ENCODE results near the gene NOTO.

Gene NOTO

DNA sequence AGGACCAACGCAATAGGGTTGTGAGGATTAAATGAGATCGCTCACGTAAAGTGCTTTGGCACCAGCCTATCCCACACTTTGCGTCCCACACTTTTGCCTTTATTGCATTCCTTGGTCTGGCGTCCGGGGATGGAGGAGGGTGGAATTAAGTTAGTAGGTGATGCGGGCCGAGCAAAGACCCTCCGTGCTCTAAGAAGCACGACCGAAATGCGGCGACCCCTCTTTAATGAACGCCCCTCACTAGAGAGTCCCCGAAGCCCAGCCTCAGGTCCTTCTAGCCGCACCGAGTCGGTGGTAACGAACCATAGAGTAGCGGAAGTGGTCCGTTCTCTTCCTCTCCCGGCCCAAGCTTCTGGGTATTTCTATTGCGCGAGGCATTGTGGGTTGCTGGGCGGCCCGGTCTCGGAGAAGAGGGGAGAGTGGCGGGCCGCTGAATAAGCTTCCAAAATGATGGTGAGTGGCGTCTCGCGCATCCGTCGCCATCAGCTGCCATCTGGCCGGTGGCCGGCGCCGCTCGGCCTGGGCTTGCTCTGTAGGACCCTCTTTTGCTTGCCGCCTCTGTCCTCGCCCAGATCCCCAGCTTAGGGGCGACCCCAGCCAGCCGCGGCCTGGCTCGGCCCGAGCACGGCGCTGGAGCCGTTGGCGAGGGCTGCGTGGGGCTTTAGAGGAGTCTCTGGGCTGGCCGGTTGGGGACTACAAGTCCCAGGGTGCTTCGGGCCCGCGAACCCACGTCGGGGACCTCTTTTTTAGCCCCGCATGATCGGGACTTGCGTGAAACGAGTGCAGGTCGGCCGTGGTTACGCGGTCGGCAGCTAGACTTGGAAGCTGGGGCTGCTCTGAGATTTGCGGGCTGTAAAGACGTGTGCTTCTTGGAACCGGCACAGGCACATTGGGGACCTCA, 31.8 kb downstream of the NOTO start, which contains the start of gene CCT7:
TSS of gene CCT7 (plus strand) at position 377 of the 901 bp plus-strand sequence. CDS start at position 448, 71 bp downstream.
- peak; percentile 67 for DNase-seq (ENCODE audit: low read depth)
- in situ Hi-C loops (cut with HindIII; ENCODE audit: low sequenced_read_pairs), result no loop called here
- TF ChIP-seq, protein P1, sequence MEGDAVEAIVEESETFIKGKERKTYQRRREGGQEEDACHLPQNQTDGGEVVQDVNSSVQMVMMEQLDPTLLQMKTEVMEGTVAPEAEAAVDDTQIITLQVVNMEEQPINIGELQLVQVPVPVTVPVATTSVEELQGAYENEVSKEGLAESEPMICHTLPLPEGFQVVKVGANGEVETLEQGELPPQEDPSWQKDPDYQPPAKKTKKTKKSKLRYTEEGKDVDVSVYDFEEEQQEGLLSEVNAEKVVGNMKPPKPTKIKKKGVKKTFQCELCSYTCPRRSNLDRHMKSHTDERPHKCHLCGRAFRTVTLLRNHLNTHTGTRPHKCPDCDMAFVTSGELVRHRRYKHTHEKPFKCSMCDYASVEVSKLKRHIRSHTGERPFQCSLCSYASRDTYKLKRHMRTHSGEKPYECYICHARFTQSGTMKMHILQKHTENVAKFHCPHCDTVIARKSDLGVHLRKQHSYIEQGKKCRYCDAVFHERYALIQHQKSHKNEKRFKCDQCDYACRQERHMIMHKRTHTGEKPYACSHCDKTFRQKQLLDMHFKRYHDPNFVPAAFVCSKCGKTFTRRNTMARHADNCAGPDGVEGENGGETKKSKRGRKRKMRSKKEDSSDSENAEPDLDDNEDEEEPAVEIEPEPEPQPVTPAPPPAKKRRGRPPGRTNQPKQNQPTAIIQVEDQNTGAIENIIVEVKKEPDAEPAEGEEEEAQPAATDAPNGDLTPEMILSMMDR (IDR thresholded peaks at IDR 0.05; ENCODE audit: low read depth, low read length, missing control alignments), result no peak
- peak within 1 kb of the TSS; percentile 96 for H3K4me3 ChIP-seq (ENCODE audit: low read depth, low read length)

DNA sequence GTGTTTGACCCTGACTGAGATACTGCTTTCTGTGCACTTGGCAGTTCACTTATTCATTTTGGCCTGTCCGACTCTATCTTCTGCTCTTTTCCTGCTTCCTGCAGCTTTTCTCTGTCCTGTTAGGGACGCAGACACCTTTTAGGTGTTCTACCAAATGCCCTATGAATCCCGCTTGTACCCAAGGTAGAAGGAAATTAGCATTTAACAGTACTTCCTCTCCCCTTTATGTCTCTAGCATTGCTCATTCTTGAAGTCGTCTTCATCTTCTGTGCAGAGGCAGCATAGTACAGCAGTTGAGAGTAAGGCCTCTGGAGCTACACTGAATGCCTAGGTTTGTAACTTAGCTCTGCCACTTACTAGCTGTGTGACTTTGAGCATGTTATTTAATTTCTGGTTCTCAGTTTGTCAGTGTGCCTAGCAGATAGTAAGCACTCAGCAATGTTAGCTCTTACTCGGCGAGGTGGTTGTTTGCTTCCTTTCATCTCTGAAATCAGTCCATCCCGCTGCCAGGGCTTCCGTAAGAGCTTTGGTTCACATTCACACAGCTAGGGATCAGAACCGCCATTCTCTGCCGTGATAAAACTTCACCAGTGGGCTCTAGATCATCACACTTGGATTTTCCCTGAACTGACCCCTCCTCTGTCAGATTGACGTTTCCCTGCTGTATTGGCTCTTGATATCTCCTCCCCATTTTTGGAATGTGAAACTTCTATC, 33.1 kb downstream of the NOTO start:
- peak overlapping the region; percentile 96 for H3K4me3 ChIP-seq (ENCODE audit: low read depth, low read length)
- in situ Hi-C loops (cut with HindIII; ENCODE audit: low sequenced_read_pairs), result no loop called here
- DNase-seq (ENCODE audit: low read depth), result no peak
- TF ChIP-seq, protein P1 (IDR thresholded peaks at IDR 0.05; ENCODE audit: low read depth, low read length, missing control alignments), result no peak

DNA sequence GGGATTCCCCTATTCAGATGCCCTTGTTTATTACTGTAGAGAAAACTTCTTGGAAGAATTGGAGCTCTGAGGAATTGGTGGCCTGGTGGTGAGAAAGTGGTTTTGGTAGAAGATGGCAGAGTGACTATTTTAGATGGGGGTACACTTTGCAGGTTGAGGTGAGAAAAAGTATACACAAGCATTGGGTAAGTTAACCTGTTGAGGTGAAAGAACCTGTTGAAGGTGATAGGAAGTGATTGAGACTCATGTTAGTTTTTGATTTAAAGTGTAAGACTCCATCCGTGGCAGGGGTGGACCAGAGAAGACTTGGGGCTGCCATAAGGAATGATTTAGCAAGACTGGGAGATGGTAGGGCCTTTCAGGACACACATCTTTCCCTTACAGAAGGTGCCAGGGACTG, 34.8 kb downstream of the NOTO start:
- TF ChIP-seq, protein P1 (IDR thresholded peaks at IDR 0.05; ENCODE audit: low read depth, low read length, missing control alignments), result no peak
- no peak overlapping the region for H3K4me3 ChIP-seq (ENCODE audit: low read depth, low read length)
- in situ Hi-C loops (cut with HindIII; ENCODE audit: low sequenced_read_pairs), result no loop called here
- no peak for DNase-seq (ENCODE audit: low read depth)

DNA sequence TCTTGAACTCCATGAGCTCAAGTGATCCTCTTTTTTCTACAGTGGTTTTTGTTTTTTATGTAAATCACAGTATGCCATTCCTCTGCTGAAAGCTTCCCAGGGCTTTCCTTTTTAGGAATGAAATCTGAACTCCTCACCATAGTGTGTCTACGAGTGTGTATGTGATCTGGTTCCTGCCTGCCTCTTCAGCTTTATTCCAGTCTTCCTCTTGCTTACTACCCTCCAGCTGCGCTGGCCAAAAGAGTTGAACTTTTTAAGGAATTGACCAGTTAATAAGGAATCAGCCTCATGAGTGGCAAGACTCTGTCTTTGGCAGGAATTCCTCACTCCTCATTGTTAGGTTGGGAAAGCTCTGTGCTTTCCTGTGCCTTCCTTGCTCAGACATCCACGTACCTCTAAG, 35.8 kb downstream of the NOTO start:
- TF ChIP-seq, protein P1 (IDR thresholded peaks at IDR 0.05; ENCODE audit: low read depth, low read length, missing control alignments), result no peak
- no peak for DNase-seq (ENCODE audit: low read depth)
- in situ Hi-C loops (cut with HindIII; ENCODE audit: low sequenced_read_pairs), result no loop called here
- no peak overlapping the region for H3K4me3 ChIP-seq (ENCODE audit: low read depth, low read length)

DNA sequence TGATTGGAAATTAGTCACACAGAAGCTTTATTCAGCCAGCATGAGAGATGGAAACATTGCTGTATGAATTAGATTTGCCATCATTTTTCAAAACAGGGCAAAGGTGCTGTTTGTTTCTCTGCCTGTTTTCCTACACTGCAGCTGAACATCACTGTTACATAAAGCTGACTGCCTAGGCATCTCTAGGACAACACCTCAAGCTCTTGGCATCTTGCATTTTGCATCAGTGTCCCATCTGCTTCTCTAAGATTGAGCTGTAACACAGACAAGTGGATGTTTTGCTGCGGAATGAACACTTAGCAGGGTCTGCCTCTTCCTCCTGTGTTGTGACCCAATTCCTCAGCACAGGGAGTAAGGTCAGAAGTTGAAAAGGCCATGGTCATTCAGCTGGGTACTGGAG, 36.6 kb downstream of the NOTO start:
- DNase-seq (ENCODE audit: low read depth), result no peak
- in situ Hi-C loops (cut with HindIII; ENCODE audit: low sequenced_read_pairs), result no loop called here
- TF ChIP-seq, protein P1 (IDR thresholded peaks at IDR 0.05; ENCODE audit: low read depth, low read length, missing control alignments), result no peak
- no peak overlapping the region for H3K4me3 ChIP-seq (ENCODE audit: low read depth, low read length)

DNA sequence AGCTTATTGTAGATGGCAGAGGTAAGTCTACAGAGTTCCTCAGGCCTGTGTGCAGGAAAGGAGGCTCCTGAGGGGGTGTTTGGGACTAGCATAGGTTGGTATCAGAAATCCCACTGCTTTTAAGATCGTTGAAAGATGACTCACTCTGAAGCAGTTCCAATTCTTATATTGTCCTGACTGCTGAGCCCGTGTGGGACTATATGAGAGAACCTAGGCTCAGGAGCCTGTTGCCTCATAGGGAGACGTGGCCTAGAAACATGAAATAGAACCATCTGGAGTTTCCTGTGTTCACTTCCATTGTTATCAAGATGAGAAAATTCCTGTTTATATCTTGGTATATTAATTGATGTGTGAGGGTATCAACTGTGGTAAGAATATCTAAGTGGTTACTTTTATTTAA, 37.4 kb downstream of the NOTO start:
- in situ Hi-C loops (cut with HindIII; ENCODE audit: low sequenced_read_pairs), result loop anchor here (5.0 kb wide), 1 partner anchor 53 kb away; the partner anchor contains the start of gene EGR4
- TF ChIP-seq, protein P1 (IDR thresholded peaks at IDR 0.05; ENCODE audit: low read depth, low read length, missing control alignments), result no peak
- H3K4me3 ChIP-seq (ENCODE audit: low read depth, low read length), result no peak overlapping the region
- peak; percentile 46 for DNase-seq (ENCODE audit: low read depth)

Data from astrocyte of the cerebellum (primary cell).